Endodermal cell (in vitro differentiated cells): ENCODE data around the gene SMAD2. TPM values are rescaled to one million over a fixed set of nuclear protein-coding genes. Genes with fewer than 3 reads are reported as not detected.

Experiments used
- DNase-seq: peaks from one replicate; pipeline ENCODE4 v3.0.0-alpha.2; 2017
- H3K27ac ChIP-seq: 2 replicates; pipeline ENCODE4 v1.5.1; 2013; ENCODE audit warnings: mild to moderate bottlenecking, low read depth, low read length, moderate library complexity
- H3K27me3 ChIP-seq: 2 replicates; pipeline ENCODE4 v1.6.1; 2013; ENCODE audit warnings: mild to moderate bottlenecking, low read length, moderate library complexity; ENCODE audit not compliant: insufficient read depth, control insufficient read depth, poor library complexity, severe bottlenecking
- H3K36me3 ChIP-seq: 2 replicates; pipeline ENCODE4 v1.7.0; 2013; ENCODE audit warnings: mild to moderate bottlenecking, low read length, moderate library complexity; ENCODE audit not compliant: control insufficient read depth, insufficient read depth
- H3K4me1 ChIP-seq: one replicate; pipeline ENCODE4 v1.7.0; 2013; ENCODE audit warnings: low read length; ENCODE audit not compliant: control insufficient read depth, insufficient read depth
- H3K4me3 ChIP-seq: 2 replicates; pipeline ENCODE4 v1.5.1; 2013; ENCODE audit warnings: mild to moderate bottlenecking, low read length, moderate library complexity
- H3K9ac ChIP-seq: 2 replicates; pipeline ENCODE4 v1.6.1; 2013; ENCODE audit warnings: mild to moderate bottlenecking, low read length, moderate library complexity; ENCODE audit not compliant: poor library complexity, severe bottlenecking; ENCODE audit errors: extremely low read depth
- H3K9me3 ChIP-seq: 2 replicates; pipeline ENCODE4 v1.6.1; 2013; ENCODE audit warnings: mild to moderate bottlenecking, low read length, moderate library complexity; ENCODE audit not compliant: control insufficient read depth
- H3K27ac Mint-ChIP-seq: 2 replicates; pipeline ENCODE4 v1.8.0; 2020; ENCODE audit warnings: mixed read lengths
- H3K27me3 Mint-ChIP-seq: 2 replicates; pipeline ENCODE4 v1.8.0; 2021; ENCODE audit warnings: mild to moderate bottlenecking, mixed read lengths; ENCODE audit not compliant: insufficient read depth
- H3K36me3 Mint-ChIP-seq: 2 replicates; pipeline ENCODE4 v1.8.0; 2020; ENCODE audit warnings: low read depth, mixed read lengths
- H3K4me1 Mint-ChIP-seq: 2 replicates; pipeline ENCODE4 v1.8.0; 2020; ENCODE audit warnings: mixed read lengths
- H3K4me3 Mint-ChIP-seq: 2 replicates; pipeline ENCODE4 v1.8.0; 2020; ENCODE audit warnings: mild to moderate bottlenecking, moderate library complexity, mixed read lengths
- H3K9me3 Mint-ChIP-seq: 2 replicates; pipeline ENCODE4 v1.8.0; 2020; ENCODE audit warnings: mild to moderate bottlenecking, mixed read lengths
- CTCF ChIP-seq: fragments of 200-600 bp; sonication (generic); conservative IDR thresholded peaks from 2 replicates; pipeline ENCODE4 v1.5.0; 2021; ENCODE audit warnings: antibody characterized with exemption, mild to moderate bottlenecking
- WGBS, 2 experiments: methylation state at CpG; one replicate each; pipeline versions ENCODE4 v1.1.5 to v1.1.7; 2013; ENCODE audit warnings: missing lambda C conversion rate in 2 of 2, mixed read lengths in 1 of 2; ENCODE audit not compliant: insufficient coverage in 1 of 2, insufficient read length in 1 of 2; 5-methylcytosine and 5-hydroxymethylcytosine counted together
- total RNA-seq, 2 donors: library from RNA; stranded (reverse); fragmentation: NEBNext Ultra II Directional in 1 of 2; extraction: Animal tissue kit (Norgen Biotek cat#: 25700) in 1 of 2; gene quantifications; 2 replicates in 1 of 2; 3 replicates in 1 of 2; pipeline ENCODE4 v1.2.1, GENCODE V29; 2021

The SMAD2 gene
- total RNA-seq, 2 donors from 2014 or later, result 156 to 189 TPM

- no peaks in the 10 kb centered on the region for H3K9me3 ChIP-seq
- H3K36me3 ChIP-seq, result peaks cover 54% of the 10 kb centered on the region
- Mint-ChIP-seq H3K4me1 (peaks cover 74% of the 10 kb centered on the region), H3K27me3 (no peaks in the 10 kb centered on the region), H3K9me3 (no peaks in the 10 kb centered on the region), H3K27ac (peak overlapping the region; percentile 11), H3K4me3 (peak overlapping the region; percentile 2), H3K36me3 (no peaks in the 10 kb centered on the region)
- no peak overlapping the region for H3K27ac ChIP-seq
- H3K27me3 ChIP-seq, result no peaks in the 10 kb centered on the region
- WGBS, 2 experiments, result 22 to 26% methylated on average over 5 to 8 of the region's 8 CpGs
- H3K9ac ChIP-seq, result no peak overlapping the region
- peaks cover 33% of the 10 kb centered on the region for H3K4me1 ChIP-seq
- no peak for TF ChIP-seq CTCF
- peak overlapping the region; percentile 50 for H3K4me3 ChIP-seq
- DNase-seq, result peak; percentile 71
These were observed 12.4 kb downstream of the SMAD2 start for GRCh38 chr18:47917923-47918610.

DNA sequence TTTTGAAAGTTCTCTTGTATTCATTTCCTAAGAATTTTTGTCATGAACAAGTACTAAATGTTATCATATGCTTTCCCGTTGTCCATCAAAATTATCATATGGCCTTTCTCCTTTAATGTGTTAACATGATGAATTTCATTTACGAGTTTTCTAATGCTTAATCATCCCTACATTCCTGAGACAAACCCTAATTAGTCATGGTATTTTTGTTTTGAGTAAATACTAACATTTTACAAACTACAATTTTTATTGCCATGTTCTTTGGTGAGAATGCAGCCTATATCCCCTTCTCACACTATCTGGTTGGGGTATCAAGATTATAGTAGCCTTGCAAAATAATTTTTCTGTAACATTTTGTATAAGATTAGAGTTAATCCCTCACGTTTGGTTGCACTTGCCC, 14.5 kb downstream of the SMAD2 start:
- H3K27ac ChIP-seq, result no peak overlapping the region
- H3K9ac ChIP-seq, result no peak overlapping the region
- WGBS, 2 experiments, result 89 to 100% methylated on average over 1 to 3 of the region's 3 CpGs
- no peaks in the 10 kb centered on the region for H3K27me3 ChIP-seq
- H3K9me3 ChIP-seq, result no peaks in the 10 kb centered on the region
- no peak overlapping the region for H3K4me3 ChIP-seq
- H3K36me3 ChIP-seq, result peaks cover 70% of the 10 kb centered on the region
- DNase-seq, result no peak
- Mint-ChIP-seq H3K27me3 (no peaks in the 10 kb centered on the region), H3K4me1 (peaks cover 67% of the 10 kb centered on the region), H3K36me3 (peaks cover 4% of the 10 kb centered on the region), H3K9me3 (no peaks in the 10 kb centered on the region), H3K27ac (peak overlapping the region; percentile 30), H3K4me3 (no peak overlapping the region)
- TF ChIP-seq CTCF, result no peak
- peaks cover 27% of the 10 kb centered on the region for H3K4me1 ChIP-seq

GRCh38 chr18:47915229-47915628, 15.2 kb downstream of the SMAD2 start:
- H3K9me3 Mint-ChIP-seq, result no peaks in the 10 kb centered on the region
- Histone ChIP-seq H3K36me3 (peaks cover 72% of the 10 kb centered on the region), H3K4me3 (no peak overlapping the region), H3K27me3 (no peaks in the 10 kb centered on the region), H3K9me3 (no peaks in the 10 kb centered on the region), H3K4me1 (peaks cover 20% of the 10 kb centered on the region), H3K9ac (no peak overlapping the region), H3K27ac (no peak overlapping the region)
- H3K27me3 Mint-ChIP-seq, result no peaks in the 10 kb centered on the region
- TF ChIP-seq CTCF, result no peak
- H3K4me1 Mint-ChIP-seq, result peaks cover 66% of the 10 kb centered on the region
- peaks cover 8% of the 10 kb centered on the region for H3K36me3 Mint-ChIP-seq
- H3K27ac Mint-ChIP-seq, result no peak overlapping the region
- no peak overlapping the region for H3K4me3 Mint-ChIP-seq
- DNase-seq, result no peak
